CD14-positive monocyte (primary cell): ENCODE results near the gene RHCG. TPM values are rescaled to one million over a fixed set of nuclear protein-coding genes. Genes with fewer than 3 reads are reported as not detected.
A peak's percentile ranks its signal among the peaks of the same experiment; 100 is the strongest.

Source experiments
- DNase-seq, 3 donors: peaks; one replicate each; pipeline ENCODE4 v3.0.0-alpha.2; 2011 to 2022
- H2AFZ ChIP-seq: 2 replicates; pipeline ENCODE4 v1.6.0; 2012; ENCODE audit warnings: mild to moderate bottlenecking, low read depth, low read length, inconsistent platforms; ENCODE audit not compliant: insufficient read depth, poor library complexity, severe bottlenecking
- H3K27ac ChIP-seq, 2 donors: 1 replicate in 1 of 2; 2 replicates in 1 of 2; pipeline ENCODE4 v1.5.1; 2012 to 2013; ENCODE audit warnings: low read length in 2 of 2, control low read depth in 1 of 2, inconsistent platforms in 1 of 2, low read depth in 1 of 2, mild to moderate bottlenecking in 1 of 2
- H3K27me3 ChIP-seq, 2 donors: one replicate each; pipeline versions ENCODE4 v1.6.0 to v1.6.1; 2011 to 2013; ENCODE audit warnings: low read length in 2 of 2; ENCODE audit not compliant: control insufficient read depth in 2 of 2, insufficient read depth in 2 of 2
- H3K36me3 ChIP-seq, 2 donors: replicated peaks in 1 of 2; 1 replicate in 1 of 2; 2 replicates in 1 of 2; pipeline versions ENCODE4 v1.5.1 to v1.6.1; 2012 to 2013; ENCODE audit warnings: low read length in 2 of 2, control low read depth in 1 of 2, inconsistent platforms in 1 of 2, mild to moderate bottlenecking in 1 of 2; ENCODE audit not compliant: insufficient read depth in 2 of 2, control insufficient read depth in 1 of 2
- H3K4me1 ChIP-seq, 2 donors: 1 replicate in 1 of 2; 2 replicates in 1 of 2; pipeline versions ENCODE4 v1.5.1 to v1.6.1; 2012 to 2013; ENCODE audit warnings: low read length in 2 of 2, control low read depth in 1 of 2, inconsistent platforms in 1 of 2, mild to moderate bottlenecking in 1 of 2, moderate library complexity in 1 of 2; ENCODE audit not compliant: insufficient read depth in 2 of 2, control insufficient read depth in 1 of 2
- H3K4me2 ChIP-seq: replicated peaks from 2 replicates; pipeline ENCODE3; 2012; ENCODE audit warnings: low read length, moderate library complexity, mild to moderate bottlenecking; ENCODE audit not compliant: poor library complexity, severe bottlenecking; ENCODE audit errors: extremely low read depth
- H3K4me3 ChIP-seq, 3 experiments: fragments of 200-600 bp in 1 of 3; sonication (generic) in 1 of 3; replicated peaks in 1 of 3; 1 replicate in 2 of 3; 2 replicates in 1 of 3; pipeline ENCODE4 v1.5.1; 2011 to 2013; ENCODE audit warnings: low read length in 3 of 3, mild to moderate bottlenecking in 3 of 3, control low read depth in 2 of 3, low read depth in 2 of 3, inconsistent platforms in 1 of 3, moderate library complexity in 1 of 3
- H3K79me2 ChIP-seq: 2 replicates; pipeline ENCODE4 v1.6.0; 2012; ENCODE audit warnings: mild to moderate bottlenecking, control low read depth, inconsistent platforms, low read length, moderate library complexity; ENCODE audit not compliant: insufficient read depth
- H3K9ac ChIP-seq: 2 replicates; pipeline ENCODE4 v1.6.0; 2017; ENCODE audit warnings: low read length, mild to moderate bottlenecking; ENCODE audit not compliant: insufficient read depth, poor library complexity, severe bottlenecking
- H3K9me3 ChIP-seq, 2 donors: replicated peaks in 1 of 2; 1 replicate in 1 of 2; 2 replicates in 1 of 2; pipeline versions ENCODE4 v1.5.1 to v1.6.1; 2012 to 2013; ENCODE audit warnings: low read length in 2 of 2, control low read depth in 1 of 2; ENCODE audit not compliant: control insufficient read depth in 1 of 2, insufficient read depth in 1 of 2
- H4K20me1 ChIP-seq: 2 replicates; pipeline ENCODE4 v1.6.0; 2012; ENCODE audit warnings: mild to moderate bottlenecking, low read length, control low read depth, moderate library complexity; ENCODE audit not compliant: insufficient read depth
- H3K27ac Mint-ChIP-seq, 7 donors: one replicate each; pipeline ENCODE4 v1.8.0; 2020; ENCODE audit warnings: mild to moderate bottlenecking in 7 of 7, mixed read lengths in 7 of 7, moderate library complexity in 6 of 7, inconsistent platforms in 2 of 7
- H3K27me3 Mint-ChIP-seq, 3 donors: one replicate each; pipeline ENCODE4 v1.8.0; 2021 to 2022; ENCODE audit warnings: low read depth in 3 of 3, mild to moderate bottlenecking in 3 of 3, mixed read lengths in 3 of 3, moderate library complexity in 3 of 3, inconsistent platforms in 1 of 3
- H3K36me3 Mint-ChIP-seq, 2 donors: one replicate each; pipeline ENCODE4 v1.8.0; 2020; ENCODE audit warnings: mixed read lengths in 2 of 2, inconsistent platforms in 1 of 2, mild to moderate bottlenecking in 1 of 2
- H3K4me1 Mint-ChIP-seq: one replicate; pipeline ENCODE4 v1.8.0; 2020; ENCODE audit warnings: mild to moderate bottlenecking, mixed read lengths
- H3K4me3 Mint-ChIP-seq, 2 donors: one replicate each; pipeline ENCODE4 v1.8.0; 2020; ENCODE audit warnings: mild to moderate bottlenecking in 2 of 2, mixed read lengths in 2 of 2, moderate library complexity in 1 of 2
- H3K9me3 Mint-ChIP-seq, 7 donors: one replicate each; pipeline ENCODE4 v1.8.0; 2020 to 2022; ENCODE audit warnings: mixed read lengths in 7 of 7, mild to moderate bottlenecking in 6 of 7, moderate library complexity in 6 of 7, inconsistent platforms in 2 of 7
- CTCF ChIP-seq: fragments of 200-600 bp; IDR thresholded peaks from one replicate; pipeline ENCODE4 v1.8.0; 2022; ENCODE audit warnings: antibody characterized with exemption, mild to moderate bottlenecking
- WGBS: methylation state at CpG from one replicate; pipeline ENCODE4 v1.1.5; 2013; ENCODE audit warnings: missing lambda C conversion rate; ENCODE audit not compliant: insufficient coverage; 5-methylcytosine and 5-hydroxymethylcytosine counted together
- intact Hi-C, 2 donors: fragments of 100-400 bp; cut with micrococcal nuclease; formaldehyde crosslinking; loops; one replicate each; pipeline versions ENCODE4 v1.15.0 to v1.15.1; 2023
- polyA plus RNA-seq, 3 donors: library from polyadenylated mRNA; depleted of rRNA in 1 of 3; unstranded in 2 of 3; stranded (reverse) in 1 of 3; fragments of 300-500 nt in 2 of 3; fragments of >200 nt in 1 of 3; fragmentation: Illumina TruSeq in 2 of 3; gene quantifications; 1 replicate in 2 of 3; 2 replicates in 1 of 3; pipeline ENCODE4 v1.2.3, GENCODE V29; 2012 to 2021

The RHCG gene
- polyA plus RNA-seq, 3 donors = not detected

GRCh38 chr15:89494031-89494430 lies 2.4 kb downstream of the RHCG start:
- no peak overlapping the region for H2AFZ ChIP-seq
- no peak overlapping the region for H3K9ac ChIP-seq
- intact Hi-C loops = no loop called here
- peaks cover 22 to 46% of the 10 kb centered on the region in 2 donors for H3K27me3 ChIP-seq
- H3K4me1 ChIP-seq = peaks cover 4 to 10% of the 10 kb centered on the region in 2 donors
- no peak overlapping the region for H3K4me3 Mint-ChIP-seq
- peaks cover 0 to 12% of the 10 kb centered on the region in 2 donors for H3K9me3 ChIP-seq
- no peaks in the 10 kb centered on the region for H3K36me3 ChIP-seq
- peaks cover 8% of the 10 kb centered on the region for H3K4me1 Mint-ChIP-seq
- no peak overlapping the region for H3K27ac ChIP-seq
- no peak for DNase-seq
- H3K79me2 ChIP-seq = no peaks in the 10 kb centered on the region
- WGBS = 91% methylated on average over 3 of the region's 3 CpGs
- no peak overlapping the region for H3K4me3 ChIP-seq
- no peak overlapping the region for H3K4me2 ChIP-seq
- no peaks in the 10 kb centered on the region for H3K36me3 Mint-ChIP-seq
- peak overlapping the region in 1 of 7 donors; percentile 64 for H3K27ac Mint-ChIP-seq
- H3K27me3 Mint-ChIP-seq = peaks cover 36 to 54% (median 46%) of the 10 kb centered on the region in 3 donors
- peaks cover 0 to 3% (median 0%) of the 10 kb centered on the region in 7 donors for H3K9me3 Mint-ChIP-seq
- H4K20me1 ChIP-seq = no peaks in the 10 kb centered on the region
- no peak for TF ChIP-seq CTCF

GRCh38 chr15:89492934-89493631 lies 3.3 kb downstream of the RHCG start:
- intact Hi-C loops = no loop called here
- Histone ChIP-seq H3K36me3 (no peaks in the 10 kb centered on the region), H3K4me2 (no peak overlapping the region), H3K79me2 (no peaks in the 10 kb centered on the region), H3K9me3 (peaks cover 0 to 12% of the 10 kb centered on the region in 2 donors), H4K20me1 (no peaks in the 10 kb centered on the region), H3K27me3 (peaks cover 22 to 37% of the 10 kb centered on the region in 2 donors), H3K4me3 (no peak overlapping the region), H3K27ac (no peak overlapping the region), H2AFZ (no peak overlapping the region), H3K4me1 (peaks cover 4 to 10% of the 10 kb centered on the region in 2 donors), H3K9ac (no peak overlapping the region)
- H3K36me3 Mint-ChIP-seq = no peaks in the 10 kb centered on the region
- H3K4me1 Mint-ChIP-seq = peaks cover 8% of the 10 kb centered on the region
- WGBS = 89% methylated on average over 14 of the region's 16 CpGs
- no peak overlapping the region for H3K4me3 Mint-ChIP-seq
- DNase-seq = no peak
- no peak for TF ChIP-seq CTCF
- peaks cover 0 to 3% (median 0%) of the 10 kb centered on the region in 7 donors for H3K9me3 Mint-ChIP-seq
- H3K27ac Mint-ChIP-seq = no peak overlapping the region
- H3K27me3 Mint-ChIP-seq = peaks cover 36 to 49% (median 40%) of the 10 kb centered on the region in 3 donors
